PFSK-1 (cell line): Measurements from ENCODE around the gene BRICD5.

Source experiments
- FOXP2 ChIP-seq: optimal IDR thresholded peaks from 2 replicates; pipeline ENCODE3; 2011; ENCODE audit warnings: borderline replicate concordance, control low read depth, inconsistent platforms; ENCODE audit not compliant: insufficient read depth; ENCODE audit errors: extremely low read length, extremely low read depth
- POLR2AphosphoS5 ChIP-seq: IDR thresholded peaks from 2 replicates; pipeline ENCODE4 v1.6.1; 2012; ENCODE audit warnings: low read depth, mild to moderate bottlenecking, control low read depth, low read length, moderate library complexity
- REST ChIP-seq, 2 experiments: IDR thresholded peaks; 2 replicates each; pipeline versions ENCODE4 v1.6.1 to v1.8.0; 2011 to 2012; ENCODE audit warnings: low read depth in 2 of 2, low read length in 2 of 2, control low read depth in 1 of 2, inconsistent platforms in 1 of 2, mild to moderate bottlenecking in 1 of 2, moderate library complexity in 1 of 2; ENCODE audit not compliant: insufficient read depth in 1 of 2
- SIN3A ChIP-seq: IDR thresholded peaks from 2 replicates; pipeline ENCODE4 v1.6.1; 2012; ENCODE audit warnings: mild to moderate bottlenecking, low read length, moderate library complexity, borderline replicate concordance; ENCODE audit not compliant: insufficient read depth
- TAF1 ChIP-seq: IDR thresholded peaks from 2 replicates; pipeline ENCODE4 v1.6.1; 2012; ENCODE audit warnings: low read length, control low read depth, borderline replicate concordance; ENCODE audit not compliant: insufficient read depth

Gene BRICD5

GRCh38 chr16:2212362-2213324, 2.0 kb upstream of the BRICD5 start:
- no peak for TF ChIP-seq FOXP2
- no peak for TF ChIP-seq TAF1
- no peak for TF ChIP-seq REST (IDR thresholded peaks at IDR 0.05; ENCODE audit: insufficient read depth in 1 of 2, low read depth in 2 of 2, low read length in 2 of 2)
- TF ChIP-seq POLR2AphosphoS5: no peak
- 0 out of 2 replicates have a peak, but pooled peaks have one; percentile 36 for TF ChIP-seq SIN3A

DNA sequence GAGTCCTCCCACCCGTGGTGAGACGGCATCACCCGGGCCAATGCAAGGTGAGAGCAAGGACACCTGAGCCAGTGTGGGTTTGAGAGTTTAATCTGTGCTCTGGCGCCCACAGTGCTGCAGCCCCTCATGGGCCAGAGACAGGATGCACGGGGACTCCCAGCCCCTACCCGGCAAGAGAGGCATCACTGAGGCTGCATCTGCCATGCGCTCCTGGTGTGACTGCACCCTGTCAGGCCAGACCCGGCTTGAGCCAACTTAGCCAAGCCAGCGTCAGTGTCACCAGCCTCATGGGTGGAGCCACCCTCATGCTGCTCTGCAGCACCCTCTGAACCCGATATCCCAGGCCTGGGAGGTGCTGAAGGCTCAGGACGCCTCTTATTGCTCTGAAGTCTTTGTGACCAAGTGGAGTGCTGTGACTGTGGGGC, 1.3 kb upstream of the BRICD5 start:
- TF ChIP-seq FOXP2: no peak
- no peak for TF ChIP-seq TAF1
- no peak for TF ChIP-seq SIN3A
- no peak for TF ChIP-seq POLR2AphosphoS5
- TF ChIP-seq REST (IDR thresholded peaks at IDR 0.05; ENCODE audit: insufficient read depth in 1 of 2, low read depth in 2 of 2, low read length in 2 of 2): no peak

- TF ChIP-seq FOXP2 (no peak), REST (IDR thresholded peaks at IDR 0.05; ENCODE audit: insufficient read depth in 1 of 2, low read depth in 2 of 2, low read length in 2 of 2) (no peak), POLR2AphosphoS5 (no peak), SIN3A (no peak), TAF1 (no peak)
These were observed 692 bp downstream of the BRICD5 start for GRCh38 chr16:2210009-2210332.

DNA sequence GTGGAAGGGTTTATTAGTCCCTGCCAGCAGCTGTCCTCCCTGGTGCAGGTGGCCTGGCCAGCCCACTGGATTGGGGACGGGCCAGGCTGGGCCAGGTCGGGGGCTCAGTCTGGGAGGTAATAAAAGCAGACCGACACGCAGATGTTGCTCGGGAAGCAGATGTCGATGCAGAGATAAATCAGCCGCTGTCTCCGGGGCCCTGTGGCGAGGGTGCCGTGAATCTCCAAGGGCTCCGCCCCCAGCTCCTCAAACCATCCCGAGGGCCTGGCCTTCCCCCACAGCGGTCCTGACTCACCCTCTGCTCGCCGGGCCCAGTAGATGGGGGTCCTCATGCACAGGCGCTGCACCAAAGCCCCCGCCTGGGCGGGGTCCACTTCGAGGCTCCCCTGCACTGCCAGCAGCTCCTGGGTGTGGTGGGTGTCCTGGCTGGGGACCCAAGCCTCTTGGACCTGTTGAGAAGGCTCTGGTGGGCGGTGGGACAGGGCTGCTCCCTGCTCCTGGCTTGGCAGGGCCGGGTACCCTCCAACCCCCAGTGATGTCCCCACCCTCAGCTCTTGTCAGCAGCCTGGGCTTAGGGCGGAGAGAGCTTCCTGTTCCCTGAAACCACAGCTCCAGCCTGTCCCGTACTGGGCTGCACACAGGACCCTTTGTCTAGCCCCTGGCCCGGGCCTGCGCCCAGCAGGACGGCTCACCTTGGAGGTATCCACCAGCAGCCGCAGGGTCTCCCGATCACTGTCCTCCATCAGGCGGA, 1.2 kb downstream of the BRICD5 start:
- TF ChIP-seq FOXP2 (no peak), SIN3A (no peak), TAF1 (no peak), REST (IDR thresholded peaks at IDR 0.05; ENCODE audit: insufficient read depth in 1 of 2, low read depth in 2 of 2, low read length in 2 of 2) (no peak), POLR2AphosphoS5 (no peak)
